GM21367 (cell line): ENCODE results near the gene CRTC1.
"Not testable (repeated sequence)": the region's sequence is repeated elsewhere in the genome, so short reads cannot be mapped to it uniquely, and the experiment has no call there.

Experiments used
- ATAC-seq: cut with Tn5 transposase; IDR thresholded peaks from one replicate; pipeline ENCODE4 v1.9.1; 2021; ENCODE audit not compliant: unreplicated experiment

The CRTC1 gene

GRCh38 chr19:18725841-18726770 is 42.6 kb downstream of the CRTC1 start:
- no peak for ATAC-seq

- no peak for ATAC-seq
These were observed 43.4 kb downstream of the CRTC1 start for GRCh38 chr19:18726846-18727245.

GRCh38 chr19:18727602-18728001 is 44.1 kb downstream of the CRTC1 start:
- ATAC-seq, result not testable (repeated sequence)

GRCh38 chr19:18729933-18730530 is 46.6 kb downstream of the CRTC1 start:
- ATAC-seq, result no peak

- no peak for ATAC-seq
These were observed 47.5 kb downstream of the CRTC1 start for GRCh38 chr19:18730885-18731513.

- no peak for ATAC-seq
These were observed 48.1 kb downstream of the CRTC1 start for GRCh38 chr19:18731562-18732008.

- no peak for ATAC-seq
These were observed 49.7 kb downstream of the CRTC1 start for GRCh38 chr19:18733196-18733647.

- ATAC-seq, result not testable (repeated sequence)
These were observed 50.4 kb downstream of the CRTC1 start for GRCh38 chr19:18733762-18734332.

- no peak for ATAC-seq
These were observed 51.8 kb downstream of the CRTC1 start for GRCh38 chr19:18735324-18735723.

GRCh38 chr19:18735752-18736151 is 52.3 kb downstream of the CRTC1 start:
- ATAC-seq, result no peak

GRCh38 chr19:18736415-18737336 is 53.2 kb downstream of the CRTC1 start:
- no peak for ATAC-seq

GRCh38 chr19:18737337-18737953 is 54.0 kb downstream of the CRTC1 start:
- no peak for ATAC-seq

- ATAC-seq, result no peak
These were observed 54.5 kb downstream of the CRTC1 start for GRCh38 chr19:18737954-18738351.

GRCh38 chr19:18738961-18739690 is 55.6 kb downstream of the CRTC1 start:
- ATAC-seq, result no peak

GRCh38 chr19:18741124-18742121 is 57.9 kb downstream of the CRTC1 start:
- no peak for ATAC-seq

GRCh38 chr19:18742324-18742723 is 58.8 kb downstream of the CRTC1 start:
- no peak for ATAC-seq

GRCh38 chr19:18742838-18743783 is 59.6 kb downstream of the CRTC1 start:
- no peak for ATAC-seq
